Measurements from ENCODE around the gene CTDSPL2. TPM values are rescaled to one million over a fixed set of nuclear protein-coding genes. Genes with fewer than 3 reads are reported as not detected.

CTDSPL2 gene
- total RNA-seq, 4 donors from 2014 or later: 35.2 to 52.2 (median 44.4) TPM

GRCh38 chr15:44458429-44458828 is 31.0 kb downstream of the CTDSPL2 start:
- H3K27me3 ChIP-seq: no peaks in the 10 kb centered on the region
- peaks cover 0 to 3% (median 0%) of the 10 kb centered on the region in 4 donors for H3K9me3 ChIP-seq
- peaks cover 0 to 25% (median 4%) of the 10 kb centered on the region in 4 donors for H3K4me1 ChIP-seq
- no peak for TF ChIP-seq POLR2A (IDR thresholded peaks at IDR 0.05)
- no peak for TF ChIP-seq EP300 (IDR thresholded peaks at IDR 0.05)
- TF ChIP-seq, protein P1, sequence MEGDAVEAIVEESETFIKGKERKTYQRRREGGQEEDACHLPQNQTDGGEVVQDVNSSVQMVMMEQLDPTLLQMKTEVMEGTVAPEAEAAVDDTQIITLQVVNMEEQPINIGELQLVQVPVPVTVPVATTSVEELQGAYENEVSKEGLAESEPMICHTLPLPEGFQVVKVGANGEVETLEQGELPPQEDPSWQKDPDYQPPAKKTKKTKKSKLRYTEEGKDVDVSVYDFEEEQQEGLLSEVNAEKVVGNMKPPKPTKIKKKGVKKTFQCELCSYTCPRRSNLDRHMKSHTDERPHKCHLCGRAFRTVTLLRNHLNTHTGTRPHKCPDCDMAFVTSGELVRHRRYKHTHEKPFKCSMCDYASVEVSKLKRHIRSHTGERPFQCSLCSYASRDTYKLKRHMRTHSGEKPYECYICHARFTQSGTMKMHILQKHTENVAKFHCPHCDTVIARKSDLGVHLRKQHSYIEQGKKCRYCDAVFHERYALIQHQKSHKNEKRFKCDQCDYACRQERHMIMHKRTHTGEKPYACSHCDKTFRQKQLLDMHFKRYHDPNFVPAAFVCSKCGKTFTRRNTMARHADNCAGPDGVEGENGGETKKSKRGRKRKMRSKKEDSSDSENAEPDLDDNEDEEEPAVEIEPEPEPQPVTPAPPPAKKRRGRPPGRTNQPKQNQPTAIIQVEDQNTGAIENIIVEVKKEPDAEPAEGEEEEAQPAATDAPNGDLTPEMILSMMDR (IDR thresholded peaks at IDR 0.05): no peak
- H3K36me3 ChIP-seq: peaks cover 0 to 33% (median 0%) of the 10 kb centered on the region in 3 donors
- DNase-seq (ENCODE audit: low spot score in 2 of 2): no peak
- no peak overlapping the region for H3K4me3 ChIP-seq
- 45 to 53% methylated on average over 4 of the region's 4 CpGs for WGBS, 2 donors
- H3K27ac ChIP-seq: no peak overlapping the region

DNA sequence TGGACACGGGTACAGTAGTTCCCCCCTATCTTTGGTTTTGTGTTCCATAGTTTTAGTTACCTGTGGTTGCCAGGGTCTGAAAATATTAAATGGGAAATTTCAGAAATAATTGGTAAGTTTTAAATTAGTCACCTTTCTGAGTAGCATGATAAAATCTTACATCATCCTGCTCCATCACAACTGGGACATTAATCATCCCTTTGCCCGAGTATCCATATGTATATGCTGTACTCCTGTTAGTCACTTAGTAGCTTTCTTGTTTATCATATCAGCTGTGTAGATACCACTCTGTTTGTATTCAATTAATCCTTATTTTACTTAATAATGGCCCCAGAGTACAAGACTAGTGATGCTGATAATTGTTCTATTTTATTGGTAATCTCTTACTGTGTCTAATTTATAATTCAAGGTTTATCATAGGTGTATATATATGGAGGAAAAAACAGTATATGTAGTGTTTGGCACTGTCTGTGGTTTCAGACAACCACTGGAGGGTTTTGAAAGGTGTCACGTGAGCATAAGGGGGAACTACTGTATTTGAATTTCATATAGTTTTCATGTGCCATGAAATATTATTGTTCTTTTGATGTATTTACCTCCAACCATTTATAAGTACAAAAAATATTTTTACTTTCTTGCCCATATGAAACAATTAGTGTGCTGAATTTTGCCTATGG is 41.4 kb downstream of the CTDSPL2 start:
- DNase-seq (ENCODE audit: low spot score in 2 of 2): no peak
- Histone ChIP-seq H3K36me3 (peaks cover 0 to 49% (median 0%) of the 10 kb centered on the region in 3 donors), H3K27ac (no peak overlapping the region), H3K4me1 (peaks cover 0 to 10% (median 0%) of the 10 kb centered on the region in 4 donors), H3K27me3 (no peaks in the 10 kb centered on the region), H3K4me3 (no peak overlapping the region), H3K9me3 (peaks cover 0 to 8% (median 0%) of the 10 kb centered on the region in 4 donors)
- TF ChIP-seq EP300 (IDR thresholded peaks at IDR 0.05): no peak
- TF ChIP-seq, protein P1 (IDR thresholded peaks at IDR 0.05): no peak
- TF ChIP-seq POLR2A (IDR thresholded peaks at IDR 0.05): no peak
- 78% methylated on average over 3 of the region's 3 CpGs for WGBS, 2 donors

DNA sequence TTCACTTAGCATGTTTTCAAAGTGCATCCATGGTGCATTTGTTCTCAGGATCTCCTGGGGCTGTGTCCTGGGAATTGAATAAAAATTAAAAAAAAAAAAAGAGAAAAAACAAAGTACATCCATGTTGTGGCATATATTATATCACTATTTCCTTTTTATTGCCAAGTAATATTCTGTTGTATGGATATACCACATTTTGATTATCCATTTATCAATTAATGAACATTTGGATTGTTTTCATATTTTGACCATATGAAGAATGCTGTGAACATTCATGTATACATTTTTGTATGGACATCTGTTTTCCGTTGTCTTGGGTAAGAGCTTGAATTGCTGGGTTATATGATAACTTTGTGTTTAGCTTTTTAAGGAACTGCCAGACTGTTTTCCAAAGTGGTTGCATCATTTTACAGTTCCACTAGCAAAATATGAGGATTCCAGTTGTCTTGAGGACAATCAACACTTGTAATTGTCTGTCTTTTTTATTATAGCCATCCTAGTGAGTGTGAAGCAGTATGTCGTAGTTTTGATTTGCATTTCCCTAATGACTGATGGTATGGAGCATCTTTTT is 44.5 kb downstream of the CTDSPL2 start:
- Histone ChIP-seq H3K9me3 (peaks cover 0 to 8% (median 0%) of the 10 kb centered on the region in 4 donors), H3K4me3 (no peak overlapping the region), H3K36me3 (peaks cover 0 to 52% (median 0%) of the 10 kb centered on the region in 3 donors), H3K27ac (no peak overlapping the region), H3K27me3 (no peaks in the 10 kb centered on the region), H3K4me1 (peaks cover 0 to 10% (median 0%) of the 10 kb centered on the region in 4 donors)
- 90 to 94% methylated on average over 2 of the region's 2 CpGs for WGBS, 2 donors
- no peak for DNase-seq (ENCODE audit: low spot score in 2 of 2)
- TF ChIP-seq, protein P1 (IDR thresholded peaks at IDR 0.05): no peak
- TF ChIP-seq EP300 (IDR thresholded peaks at IDR 0.05) (no peak), POLR2A (IDR thresholded peaks at IDR 0.05) (no peak)

DNA sequence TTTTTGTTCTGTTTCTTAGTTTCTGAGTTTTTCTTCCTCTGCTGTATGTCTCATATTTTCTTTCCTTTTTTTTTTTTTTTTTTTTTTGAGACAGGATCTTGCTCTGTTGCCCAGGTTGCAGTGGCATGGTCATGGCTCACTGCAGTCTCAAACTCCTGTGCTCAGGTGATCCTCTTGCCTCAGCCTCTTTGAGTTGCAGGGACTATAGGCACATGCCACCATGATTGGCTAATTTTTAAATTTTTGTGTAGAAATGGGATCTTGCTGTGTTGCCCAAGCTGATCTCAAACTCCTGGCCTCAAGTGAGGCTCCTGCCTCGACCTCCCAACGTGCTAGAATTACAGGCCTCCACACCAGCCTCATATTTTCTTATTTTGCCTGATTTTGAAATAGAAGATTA is 51.9 kb downstream of the CTDSPL2 start:
- peaks cover 0 to 11% (median 0%) of the 10 kb centered on the region in 3 donors for H3K36me3 ChIP-seq
- H3K9me3 ChIP-seq: no peaks in the 10 kb centered on the region
- H3K27ac ChIP-seq: no peak overlapping the region
- H3K4me1 ChIP-seq: peaks cover 0 to 4% (median 0%) of the 10 kb centered on the region in 4 donors
- H3K27me3 ChIP-seq: no peaks in the 10 kb centered on the region
- no peak for TF ChIP-seq POLR2A (IDR thresholded peaks at IDR 0.05)
- no peak for TF ChIP-seq EP300 (IDR thresholded peaks at IDR 0.05)
- TF ChIP-seq, protein P1 (IDR thresholded peaks at IDR 0.05): no peak
- no peak for DNase-seq (ENCODE audit: low spot score in 2 of 2)
- 97 to 100% methylated on average over 2 of the region's 2 CpGs for WGBS, 2 donors
- H3K4me3 ChIP-seq: no peak overlapping the region

DNA sequence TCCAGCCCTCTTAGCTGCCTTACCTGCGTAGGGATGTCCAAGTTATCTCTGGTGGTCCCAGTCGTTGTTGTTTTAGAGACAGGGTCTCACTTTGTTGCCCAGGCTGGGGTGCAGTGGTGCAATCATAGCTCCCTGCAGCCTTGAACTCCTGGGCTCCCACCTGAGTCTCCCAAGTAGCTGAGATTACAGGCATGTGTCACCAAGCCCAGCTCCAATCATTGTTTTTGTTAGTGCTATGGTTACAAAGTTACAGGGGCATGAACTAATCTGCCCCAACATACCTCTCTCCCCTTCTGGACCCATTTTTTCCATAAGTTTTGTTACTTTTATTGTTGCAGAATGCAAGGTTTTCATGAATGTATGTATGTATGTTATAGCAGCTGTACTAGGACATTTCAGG is 54.7 kb downstream of the CTDSPL2 start:
- no peak overlapping the region for H3K4me3 ChIP-seq
- H3K36me3 ChIP-seq: peaks cover 0 to 15% (median 0%) of the 10 kb centered on the region in 3 donors
- H3K27ac ChIP-seq: no peak overlapping the region
- DNase-seq (ENCODE audit: low spot score in 2 of 2): no peak
- no peaks in the 10 kb centered on the region for H3K27me3 ChIP-seq
- 87 to 88% methylated on average over 2 of the region's 2 CpGs for WGBS, 2 donors
- no peaks in the 10 kb centered on the region for H3K9me3 ChIP-seq
- TF ChIP-seq EP300 (IDR thresholded peaks at IDR 0.05) (no peak), POLR2A (IDR thresholded peaks at IDR 0.05) (no peak)
- TF ChIP-seq, protein P1 (IDR thresholded peaks at IDR 0.05): no peak
- H3K4me1 ChIP-seq: peaks cover 0 to 4% (median 0%) of the 10 kb centered on the region in 4 donors

All from tibial nerve (tissue), 4 donors.